GM04504 (cell line): Measurements from ENCODE around the gene REPS2.

ENCODE experiments used
- DNase-seq: peaks from one replicate; pipeline ENCODE4 v3.0.0-alpha.2; 2012; ENCODE audit warnings: low read depth

The REPS2 gene

DNA sequence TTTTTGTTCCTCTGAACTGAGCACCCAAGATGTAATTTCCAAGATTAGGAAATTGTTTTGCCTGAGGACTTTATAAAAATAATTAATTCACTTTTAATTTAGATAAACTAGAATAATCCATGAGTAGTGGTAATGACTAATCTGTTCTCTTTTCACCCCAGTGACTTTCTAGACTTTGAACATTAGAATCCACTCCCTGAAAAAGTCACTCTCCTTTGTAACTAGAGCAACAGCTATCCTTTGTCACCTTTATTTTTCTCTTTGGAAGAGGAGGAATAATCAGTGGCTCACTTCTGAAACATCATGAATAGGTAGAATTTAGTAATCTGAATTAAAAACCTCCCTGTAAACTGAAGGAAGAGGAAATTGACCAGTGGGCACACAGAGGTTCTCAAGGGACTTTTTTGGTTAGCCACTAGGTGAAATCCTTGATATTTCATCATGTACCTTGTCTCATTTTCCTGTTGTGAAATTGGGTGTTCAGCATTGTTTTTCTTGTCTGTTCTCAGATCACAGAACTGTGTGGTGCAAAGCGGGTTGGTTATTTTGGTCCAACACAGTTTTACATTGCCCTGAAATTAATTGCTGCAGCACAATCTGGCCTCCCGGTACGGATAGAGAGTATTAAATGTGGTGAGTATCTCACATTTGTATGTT, 59.4 kb downstream of the REPS2 start:
- DNase-seq: no peak

DNA sequence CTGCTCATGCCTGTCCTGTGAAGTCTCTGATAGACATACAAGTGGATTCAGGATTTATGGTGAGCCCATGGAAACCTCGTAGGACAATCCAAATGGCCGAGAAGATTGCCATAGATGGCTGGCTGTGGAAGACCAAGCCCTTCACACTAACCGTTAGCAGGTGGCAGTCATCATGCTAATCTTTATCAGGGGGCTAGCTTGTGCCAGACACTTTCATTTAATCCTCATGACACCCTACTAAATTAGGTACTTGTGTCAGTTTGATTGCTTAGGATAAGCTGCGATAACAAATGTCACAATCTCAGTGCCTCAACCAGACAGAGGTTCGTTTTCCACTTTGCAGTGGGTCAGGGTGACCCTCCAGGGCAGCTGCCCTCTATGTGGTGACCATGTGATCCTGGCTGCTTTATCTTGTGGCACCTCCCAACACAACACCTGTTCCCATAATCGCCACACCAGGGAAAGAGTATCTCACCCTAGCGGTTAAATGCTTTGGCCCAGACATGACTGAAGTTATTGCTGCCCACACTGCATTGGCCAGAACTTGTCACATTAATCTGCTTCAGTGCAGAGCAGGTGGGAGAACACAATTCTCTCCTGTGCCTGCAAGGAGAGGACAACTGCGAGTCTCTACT, 60.8 kb downstream of the REPS2 start:
- no peak for DNase-seq

DNA sequence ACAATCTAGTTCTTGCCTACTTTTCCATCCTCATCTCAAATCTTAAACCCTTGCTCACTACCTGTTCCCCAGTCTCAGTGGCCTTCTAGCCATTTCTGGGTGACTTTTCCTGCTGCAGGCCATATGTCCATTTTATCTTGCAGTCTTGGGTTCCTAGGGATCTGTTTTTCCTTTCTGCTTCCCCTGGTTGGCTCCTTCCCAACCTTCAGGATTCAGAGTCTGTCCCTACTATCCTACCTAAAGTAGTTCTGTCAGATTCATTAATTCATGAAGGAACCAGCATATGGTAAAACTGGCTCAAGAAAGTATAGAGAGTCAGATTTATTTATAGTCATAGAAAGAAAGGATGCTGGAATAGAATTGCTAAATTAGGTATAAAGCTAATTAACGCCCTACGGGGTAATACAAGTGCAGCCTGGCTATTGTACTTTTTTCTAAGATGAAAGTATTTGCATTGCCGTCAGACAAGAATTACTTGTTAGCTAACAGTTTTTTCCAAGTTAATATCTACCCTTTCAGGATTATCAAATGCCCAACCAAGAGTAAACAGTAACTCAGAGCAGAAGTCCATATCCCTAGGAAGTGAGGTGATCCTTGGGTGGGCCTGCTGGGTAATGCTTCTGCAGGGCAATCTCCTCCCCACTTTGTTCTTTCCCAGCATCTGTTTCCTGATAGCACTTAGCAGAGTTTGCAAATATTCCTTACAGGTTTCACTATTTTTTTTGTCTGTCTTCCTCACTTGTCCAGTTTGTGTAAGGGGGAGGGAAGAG, 63.6 kb downstream of the REPS2 start:
- DNase-seq: no peak

DNA sequence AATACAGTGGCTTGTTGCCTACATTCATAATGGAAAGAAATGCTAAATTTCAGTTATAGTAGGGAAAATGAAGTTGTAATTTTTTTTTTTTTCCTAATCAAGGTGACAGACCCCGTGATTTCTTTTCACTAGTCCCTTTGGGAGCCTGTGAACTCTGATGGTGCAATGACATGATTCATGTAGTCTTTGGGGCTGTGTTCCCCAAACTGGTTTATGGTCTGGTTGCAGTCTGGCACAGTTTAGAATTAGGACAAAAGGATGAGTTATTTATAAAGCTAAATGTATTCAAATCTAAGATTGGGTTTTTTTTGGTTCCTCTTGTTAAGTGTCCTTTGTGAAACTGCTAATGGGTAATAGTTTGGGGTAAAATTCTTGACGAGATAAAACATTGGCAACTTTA, 66.0 kb downstream of the REPS2 start:
- no peak for DNase-seq

DNA sequence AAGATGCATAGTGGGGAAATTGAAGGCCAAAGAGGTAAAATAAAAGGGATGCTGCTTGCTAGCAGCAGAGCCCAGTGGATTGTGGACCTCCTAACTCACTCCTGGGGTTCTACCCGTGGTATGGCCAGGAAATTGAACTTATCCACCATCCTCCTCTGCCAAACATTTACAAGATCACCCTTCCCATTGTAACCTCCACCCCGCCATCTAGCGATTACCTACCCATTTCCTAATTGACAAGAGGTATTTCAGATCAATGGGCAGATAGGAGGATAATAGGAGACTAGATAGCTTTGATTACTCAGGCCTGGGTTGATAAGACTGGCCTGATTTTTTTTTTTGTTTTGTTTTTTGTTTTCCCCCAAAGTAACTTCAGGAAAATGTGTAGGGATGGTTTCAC, 67.8 kb downstream of the REPS2 start:
- DNase-seq: no peak

DNA sequence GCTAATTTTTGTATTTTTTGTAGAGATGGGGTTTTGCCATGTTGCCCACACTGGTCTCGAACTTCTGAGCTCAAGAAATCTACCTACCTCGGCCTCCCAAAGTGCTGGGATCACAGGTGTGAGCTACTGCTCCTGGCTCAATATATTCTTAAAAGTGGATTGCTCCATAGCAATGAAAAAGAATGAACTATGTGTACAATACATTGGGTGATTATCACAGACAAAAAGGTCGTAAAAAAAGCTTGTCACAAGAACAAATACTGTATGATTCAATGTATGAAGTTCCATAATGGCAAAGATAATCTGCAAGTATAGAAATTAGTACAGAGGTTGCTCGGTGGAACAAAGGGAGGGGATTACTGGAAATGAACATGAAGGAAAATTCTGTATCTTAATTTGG, 70.7 kb downstream of the REPS2 start:
- DNase-seq: no peak

DNA sequence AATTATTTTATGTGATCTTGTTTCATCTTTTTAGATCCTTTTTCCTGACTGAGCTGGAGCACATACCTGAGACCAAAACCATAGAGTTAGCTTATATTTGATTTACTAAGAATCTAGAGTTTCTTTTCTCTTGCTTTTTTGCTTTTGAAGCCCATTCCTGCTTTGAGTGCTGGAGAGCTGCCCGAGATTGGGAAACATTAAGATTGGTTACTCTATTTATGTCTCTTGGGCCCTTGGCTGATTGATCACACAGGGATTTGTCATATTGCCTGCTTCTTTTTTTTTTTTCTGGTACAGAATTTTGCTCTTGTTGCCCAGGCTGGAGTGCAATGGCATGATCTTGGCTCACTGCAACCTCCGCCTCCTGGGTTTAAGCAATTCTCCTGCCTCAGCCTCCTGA, 73.9 kb downstream of the REPS2 start:
- no peak for DNase-seq

DNA sequence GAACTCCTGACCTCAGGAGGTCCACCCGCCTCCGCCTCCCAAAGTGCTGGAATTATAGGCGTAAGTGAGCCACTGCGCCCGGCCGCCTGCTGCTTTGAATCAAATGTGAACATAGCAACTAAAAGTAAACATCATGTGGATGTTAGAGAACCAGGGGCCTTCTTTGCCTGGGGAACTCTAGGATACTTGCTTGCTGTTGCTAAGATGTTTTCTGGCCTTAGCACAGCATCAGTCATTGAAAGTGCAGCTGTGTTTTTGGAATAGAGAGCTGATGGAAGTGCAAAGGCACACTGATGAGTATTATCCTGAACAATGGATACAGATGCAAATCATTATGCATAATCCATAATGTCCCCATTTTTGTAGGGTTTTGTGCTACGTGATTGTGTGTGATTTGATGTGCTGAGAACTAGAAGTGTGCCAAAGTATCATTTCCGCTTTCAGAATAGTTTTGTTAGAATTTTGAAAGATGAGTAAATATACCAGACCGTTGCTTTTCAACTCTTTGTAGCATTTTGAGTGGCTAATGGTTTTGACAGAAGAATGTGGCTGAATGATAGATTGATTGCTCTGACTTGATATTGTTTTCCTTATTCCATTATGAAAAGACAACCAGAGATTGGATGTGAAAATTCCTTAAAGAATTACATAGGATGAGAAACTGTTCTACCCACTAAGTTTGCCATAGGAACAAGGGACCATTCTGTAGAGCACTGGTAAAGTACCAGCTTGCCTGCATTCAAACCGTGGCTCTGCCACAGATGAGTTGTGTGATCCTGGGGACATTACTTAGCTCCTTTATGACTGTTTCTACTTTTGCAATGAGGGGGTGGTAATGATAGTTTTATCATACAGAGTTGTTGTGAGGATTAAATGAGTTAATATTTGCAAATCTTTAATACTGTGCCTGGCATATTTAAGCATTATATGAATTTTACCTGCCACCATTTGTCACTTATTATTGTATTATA, 74.7 kb downstream of the REPS2 start:
- no peak for DNase-seq

DNA sequence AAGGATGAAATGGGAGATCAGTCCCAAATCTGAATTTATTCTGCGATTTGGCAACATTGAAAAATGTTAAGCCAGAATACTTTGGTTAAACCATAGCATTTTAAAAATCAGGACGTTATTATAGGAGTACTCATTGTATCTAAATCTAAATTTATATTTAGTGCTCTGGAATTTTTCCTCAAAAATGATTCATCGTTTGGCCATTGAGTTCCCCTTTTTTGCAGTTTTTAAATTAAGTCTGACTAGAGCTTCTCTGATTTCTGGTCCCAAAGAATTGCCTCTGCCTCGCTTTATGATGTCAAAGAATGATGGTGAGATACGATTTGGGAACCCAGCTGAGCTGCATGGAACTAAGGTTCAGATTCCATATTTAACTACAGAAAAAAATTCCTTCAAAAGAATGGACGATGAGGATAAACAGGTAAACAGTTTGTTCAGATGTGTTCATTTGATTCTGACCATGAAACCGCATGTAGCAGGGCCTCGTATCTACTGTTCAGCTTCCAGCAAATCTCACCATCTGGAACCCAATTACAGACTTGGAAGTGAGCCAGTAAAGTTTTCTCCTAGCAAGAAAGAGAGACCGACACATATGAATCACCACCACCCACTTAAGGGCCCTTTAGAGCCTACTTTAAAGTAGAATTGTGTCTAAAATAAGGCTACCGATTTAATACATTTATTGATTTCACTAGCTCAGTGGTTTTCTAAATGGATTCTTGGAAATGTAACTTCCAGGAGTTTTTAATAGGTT, 75.6 kb downstream of the REPS2 start:
- peak; percentile 29 for DNase-seq

DNA sequence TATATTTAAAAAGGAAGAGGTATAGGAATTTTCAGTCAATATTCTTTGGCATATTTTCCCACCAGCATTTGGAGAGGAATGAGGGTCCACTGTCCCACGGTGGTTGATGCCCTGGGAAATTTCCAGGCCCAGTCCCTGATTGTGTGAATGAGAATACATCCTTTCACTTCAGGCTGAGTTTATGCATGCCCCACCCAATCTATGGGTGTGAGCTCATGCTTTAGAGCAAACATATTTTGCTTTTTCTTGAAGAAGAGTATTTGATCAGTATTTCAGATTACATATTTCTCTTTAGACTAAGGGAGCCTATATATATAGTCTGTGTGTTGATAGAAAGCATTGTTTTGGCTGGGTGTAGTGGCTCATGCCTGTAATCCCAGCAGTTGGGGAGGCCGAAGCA, 77.2 kb downstream of the REPS2 start:
- no peak for DNase-seq

DNA sequence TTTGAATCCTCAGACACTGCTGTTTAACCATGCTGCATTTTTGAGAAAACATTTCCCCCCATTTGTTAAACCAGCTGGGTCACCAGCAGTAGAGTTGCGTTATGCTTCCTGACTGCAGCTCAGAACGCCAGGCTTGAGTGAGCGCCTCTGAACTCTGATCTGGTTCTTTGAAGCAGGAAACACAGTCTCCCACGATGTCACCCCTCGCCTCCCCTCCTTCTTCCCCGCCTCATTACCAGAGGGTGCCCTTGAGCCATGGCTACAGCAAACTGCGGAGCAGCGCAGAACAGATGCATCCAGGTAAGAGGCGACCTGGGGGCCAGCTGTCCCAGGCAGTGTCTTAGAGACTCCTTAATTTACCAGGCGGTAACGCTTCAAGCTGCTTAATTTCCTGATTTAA, 78.4 kb downstream of the REPS2 start:
- no peak for DNase-seq

DNA sequence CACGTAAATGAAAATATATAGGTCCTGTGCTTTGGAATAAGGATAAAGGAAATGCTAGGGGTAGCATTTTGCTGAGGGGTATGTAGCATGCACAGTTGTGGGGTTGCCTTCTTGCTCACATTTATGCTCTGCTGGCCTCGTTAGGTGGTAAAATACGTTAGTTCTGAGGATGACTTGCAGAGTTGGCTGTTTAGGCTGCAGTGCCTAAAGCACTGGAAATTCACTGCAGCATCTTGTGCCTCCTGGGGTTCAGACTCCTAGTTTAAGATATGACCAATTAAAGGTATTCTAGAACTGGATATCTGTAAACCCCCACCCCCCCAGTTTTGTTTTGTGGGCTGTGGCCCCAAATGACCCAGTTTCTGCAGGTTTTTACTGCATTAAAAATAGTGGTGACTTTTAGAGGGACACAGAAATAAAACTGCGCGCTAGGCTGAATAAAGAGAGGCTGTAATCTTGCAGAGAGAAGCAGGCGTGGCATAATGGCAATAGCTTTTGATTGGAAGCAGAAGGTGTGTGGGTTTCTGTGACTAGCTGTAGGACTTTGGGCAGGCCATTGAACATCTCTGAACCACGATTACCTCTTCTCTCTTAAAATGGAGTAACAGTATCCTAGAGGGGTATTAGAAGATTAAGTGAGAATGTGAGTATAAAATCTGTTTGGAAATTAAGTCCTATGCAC, 79.3 kb downstream of the REPS2 start:
- DNase-seq: no peak

DNA sequence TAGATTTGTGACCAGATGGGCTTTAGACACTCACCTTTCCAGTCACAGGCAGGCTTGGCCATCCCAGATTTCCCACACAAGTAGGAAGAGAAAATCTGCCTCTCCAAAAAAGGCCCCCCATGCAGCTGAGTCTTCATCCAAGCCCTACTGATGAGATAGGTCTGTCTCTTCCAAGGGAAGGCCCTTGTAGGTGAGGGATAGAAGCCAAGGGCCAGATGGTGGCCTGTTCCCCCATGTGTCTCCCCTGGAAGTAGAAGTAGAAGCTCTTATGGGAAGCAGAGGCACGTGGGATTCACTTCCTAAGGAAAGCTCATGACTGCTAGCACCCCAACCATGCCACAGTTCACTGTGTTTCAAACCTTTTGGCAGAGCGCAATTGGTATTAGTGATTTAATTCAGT, 81.5 kb downstream of the REPS2 start:
- no peak for DNase-seq

DNA sequence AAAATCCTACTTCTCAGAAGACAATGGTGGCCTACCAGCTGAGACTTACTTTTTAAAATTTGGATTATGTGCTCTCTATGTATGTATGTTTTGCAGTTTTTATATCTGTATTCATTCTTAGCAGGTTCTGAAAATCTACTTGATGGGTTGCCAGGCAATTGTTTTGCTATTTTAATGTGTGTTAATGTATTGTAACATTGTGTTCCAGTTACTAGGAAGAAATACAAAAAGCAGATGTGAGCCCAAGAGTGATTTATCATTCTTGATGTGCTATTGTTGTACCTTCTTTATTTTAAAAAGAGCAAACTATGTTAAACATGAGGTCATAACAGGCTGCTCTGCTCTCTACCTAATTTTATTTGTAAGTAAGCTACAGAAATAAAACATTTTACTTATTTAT, 81.9 kb downstream of the REPS2 start:
- DNase-seq: no peak

DNA sequence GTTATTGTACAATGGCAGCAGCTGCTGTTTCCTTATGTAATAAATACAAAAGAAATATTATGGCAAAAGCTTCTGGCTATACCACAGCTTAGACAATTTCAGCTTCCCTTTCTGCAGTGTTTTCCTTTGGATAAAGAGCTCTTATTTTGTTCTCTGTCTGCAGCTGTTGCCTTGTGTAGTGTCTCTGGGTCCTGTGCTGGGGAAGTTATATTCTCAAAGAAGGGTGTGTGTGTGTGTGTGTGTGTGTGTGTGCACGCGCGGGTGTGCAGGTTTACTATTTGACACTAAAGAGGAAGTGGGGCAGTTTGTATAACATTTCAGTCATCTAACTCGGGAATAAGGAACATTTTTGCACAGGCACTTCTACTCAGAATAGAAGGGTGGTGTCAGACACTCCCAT, 83.6 kb downstream of the REPS2 start:
- DNase-seq: no peak

DNA sequence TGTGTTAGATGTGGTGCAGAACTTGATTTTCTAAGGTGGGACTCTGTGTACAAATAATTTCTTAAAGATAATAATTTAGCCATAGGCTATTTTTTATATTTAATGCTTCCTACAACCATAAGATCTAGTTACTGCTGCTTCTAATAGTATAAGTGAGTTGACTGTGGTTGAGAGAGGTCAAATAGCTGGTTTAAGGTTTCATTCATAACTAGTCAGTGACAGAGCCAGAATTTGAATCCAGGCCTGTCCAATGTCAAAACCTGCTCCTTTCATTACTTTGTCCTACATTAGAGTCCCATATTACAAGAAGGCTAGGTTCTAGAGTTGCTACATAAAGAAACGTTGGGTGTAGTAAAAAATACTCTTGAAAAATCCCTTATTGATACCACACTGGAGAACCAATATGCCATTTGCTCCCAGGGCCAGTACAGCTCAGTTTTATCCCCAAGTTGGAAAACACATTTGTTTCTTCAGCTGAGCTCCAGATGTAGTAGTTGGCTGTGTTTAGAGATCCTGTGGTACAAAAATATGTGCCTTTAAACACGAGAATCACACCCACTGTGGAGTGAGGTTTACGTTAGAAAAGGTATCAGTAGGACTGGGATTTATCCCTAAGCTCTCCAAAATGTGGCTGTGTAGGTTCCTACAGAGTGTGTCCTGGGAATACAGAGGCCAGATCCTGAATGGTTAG, 84.3 kb downstream of the REPS2 start:
- DNase-seq: no peak

DNA sequence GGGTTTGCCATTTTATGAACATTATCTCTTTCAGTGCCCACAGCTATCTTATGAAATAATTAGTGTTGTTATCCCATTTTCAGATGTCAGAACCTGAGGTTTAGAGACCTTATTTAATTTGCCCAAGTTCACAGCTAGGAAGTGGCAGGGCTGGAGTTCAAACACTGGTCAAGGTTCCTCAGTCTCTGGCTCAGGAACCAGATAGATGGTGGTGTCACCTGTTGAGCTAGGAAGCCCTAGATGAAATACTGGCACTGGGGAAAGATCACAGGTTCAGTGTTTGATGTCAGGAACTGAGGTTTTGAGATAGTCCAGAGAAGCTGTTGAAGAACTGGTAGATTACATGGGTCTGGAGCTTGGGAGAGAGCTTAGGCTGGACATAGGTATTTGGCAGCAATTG, 85.4 kb downstream of the REPS2 start:
- no peak for DNase-seq

DNA sequence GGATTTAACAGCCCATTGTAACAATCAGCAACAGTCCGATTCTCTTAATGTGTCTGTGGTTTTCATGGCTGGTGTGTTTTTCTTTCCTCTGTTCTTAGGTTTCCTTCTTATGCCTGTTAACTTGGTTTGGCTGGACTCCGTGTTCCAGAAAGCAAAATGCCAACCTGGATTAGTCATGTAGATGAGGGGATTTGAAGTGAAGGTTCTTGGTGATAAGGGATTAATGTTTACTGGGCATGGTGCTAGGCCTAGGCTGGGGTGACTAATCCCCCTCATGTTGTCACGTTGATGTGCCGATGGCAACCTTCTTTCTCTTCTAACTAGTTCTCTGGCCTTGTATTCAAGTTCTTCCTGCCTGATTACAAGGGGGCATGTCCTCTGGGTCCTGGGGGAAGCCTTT, 85.9 kb downstream of the REPS2 start:
- no peak for DNase-seq

DNA sequence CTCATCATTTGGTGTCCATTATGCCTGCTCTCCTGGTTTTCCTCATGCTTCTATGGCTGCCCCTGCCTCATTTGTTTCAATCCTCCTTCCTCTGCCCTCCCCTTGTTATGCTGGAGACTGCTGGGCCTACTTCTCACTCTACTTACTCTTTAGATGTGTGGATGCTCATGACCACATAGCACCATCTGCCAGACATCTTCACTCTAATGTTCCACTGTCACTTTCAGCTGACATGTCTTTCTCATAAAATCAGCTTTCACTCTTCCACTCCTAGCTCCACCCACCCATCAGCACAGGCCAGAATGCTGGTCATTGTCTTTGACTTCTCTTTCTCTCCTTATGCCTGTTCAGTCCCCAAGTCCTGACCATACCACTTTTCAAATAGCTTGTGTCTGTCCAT, 86.8 kb downstream of the REPS2 start:
- no peak for DNase-seq

DNA sequence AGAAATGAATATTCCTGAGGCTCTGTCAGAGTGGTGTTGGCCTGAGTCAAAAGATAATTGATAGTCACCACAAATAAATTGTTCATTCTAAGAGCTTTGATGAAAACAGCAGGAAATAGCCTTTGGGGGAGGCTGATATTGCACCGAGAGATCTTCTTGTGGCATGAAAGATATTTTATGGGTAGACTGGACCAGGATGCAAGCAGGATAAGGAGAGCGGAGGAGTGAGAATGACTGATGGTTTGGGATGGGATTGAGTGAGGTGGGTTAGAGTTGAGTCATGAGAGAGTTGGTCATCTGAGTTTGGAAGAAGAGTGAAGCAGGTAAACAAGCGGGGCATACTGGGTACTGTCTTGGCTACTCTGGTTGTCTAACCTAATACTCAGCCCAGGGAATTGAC, 88.7 kb downstream of the REPS2 start:
- DNase-seq: no peak
